GM10248 (cell line): ENCODE results near the gene LINC01488.

ENCODE experiments used
- CTCF ChIA-PET: fragments of 300-600 bp; sonication (Branson Sonifier 250); formaldehyde crosslinking; extraction: SDS; loops from one replicate; lab custom pipeline; 2021; ENCODE audit warnings: antibody characterized with exemption; lab: Yijun Ruan, JAX
- POLR2A ChIA-PET: fragments of 350-650 bp; sonication (Branson Sonifier 250); formaldehyde crosslinking; extraction: SDS; loops from one replicate; lab custom pipeline; 2020; ENCODE audit warnings: antibody characterized with exemption; lab: Yijun Ruan, JAX
- DNase-seq: peaks from one replicate; pipeline ENCODE4 v3.0.0; 2012; ENCODE audit errors: extremely low spot score
- TF ChIP-seq, protein P1 (sequence below): IDR thresholded peaks from 2 replicates; pipeline ENCODE4 v1.5.1; 2012; ENCODE audit warnings: mild to moderate bottlenecking, low read depth; ENCODE audit errors: extremely low read depth, missing control alignments, control extremely low read depth

LINC01488 gene

DNA sequence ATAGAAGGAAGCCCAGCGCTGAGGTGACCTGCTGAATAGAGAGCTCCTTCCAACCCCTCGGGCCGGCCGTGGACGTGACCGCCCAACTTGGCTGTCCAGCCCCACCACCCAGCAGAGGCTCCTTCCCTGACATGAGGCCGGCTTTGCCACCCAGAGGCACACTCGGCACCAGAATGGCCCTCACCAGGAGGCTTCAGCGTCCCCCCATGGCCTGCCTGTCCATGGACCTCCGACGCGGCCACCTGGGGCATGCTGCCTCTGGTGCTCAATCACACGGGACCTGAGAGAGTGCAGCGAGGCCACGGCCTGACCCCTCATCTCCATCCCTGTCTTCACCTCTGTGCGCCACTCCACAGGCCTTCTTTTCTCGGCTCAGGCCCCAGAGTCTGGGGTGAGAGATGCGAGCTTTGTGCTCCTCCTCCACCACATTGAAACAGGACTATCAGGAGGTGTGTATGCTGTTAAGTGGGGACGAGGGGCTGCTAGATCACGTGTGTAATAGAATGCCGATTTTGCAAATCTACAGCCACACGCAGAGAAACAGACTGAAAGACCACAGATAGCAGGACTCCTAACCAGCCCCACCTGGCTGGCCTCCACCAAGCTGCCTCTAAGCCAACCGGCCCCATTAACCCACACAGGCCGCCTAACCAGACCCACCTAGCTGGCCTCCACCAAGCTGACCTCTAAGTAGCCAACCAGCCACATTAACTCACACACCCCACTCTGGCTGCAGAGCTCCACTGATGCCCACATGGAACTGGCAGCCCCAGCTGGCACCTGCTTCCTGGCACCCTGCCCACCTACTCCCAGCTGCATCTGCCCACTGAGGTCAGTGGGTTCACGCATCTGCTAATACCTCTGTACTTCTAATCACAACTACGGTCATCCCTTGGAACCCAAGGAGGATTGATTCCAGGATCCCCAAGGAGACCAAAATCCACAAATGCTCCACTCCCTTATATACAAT, 20.7 kb downstream of the LINC01488 start:
- ChIA-PET CTCF (interaction anchor here (1.1 kb wide), 1 partner anchor 13 kb away, joined by 3 read pairs; no protein-coding TSS in a partner anchor), POLR2A (no interaction called here)
- DNase-seq: no peak
- TF ChIP-seq, protein P1, sequence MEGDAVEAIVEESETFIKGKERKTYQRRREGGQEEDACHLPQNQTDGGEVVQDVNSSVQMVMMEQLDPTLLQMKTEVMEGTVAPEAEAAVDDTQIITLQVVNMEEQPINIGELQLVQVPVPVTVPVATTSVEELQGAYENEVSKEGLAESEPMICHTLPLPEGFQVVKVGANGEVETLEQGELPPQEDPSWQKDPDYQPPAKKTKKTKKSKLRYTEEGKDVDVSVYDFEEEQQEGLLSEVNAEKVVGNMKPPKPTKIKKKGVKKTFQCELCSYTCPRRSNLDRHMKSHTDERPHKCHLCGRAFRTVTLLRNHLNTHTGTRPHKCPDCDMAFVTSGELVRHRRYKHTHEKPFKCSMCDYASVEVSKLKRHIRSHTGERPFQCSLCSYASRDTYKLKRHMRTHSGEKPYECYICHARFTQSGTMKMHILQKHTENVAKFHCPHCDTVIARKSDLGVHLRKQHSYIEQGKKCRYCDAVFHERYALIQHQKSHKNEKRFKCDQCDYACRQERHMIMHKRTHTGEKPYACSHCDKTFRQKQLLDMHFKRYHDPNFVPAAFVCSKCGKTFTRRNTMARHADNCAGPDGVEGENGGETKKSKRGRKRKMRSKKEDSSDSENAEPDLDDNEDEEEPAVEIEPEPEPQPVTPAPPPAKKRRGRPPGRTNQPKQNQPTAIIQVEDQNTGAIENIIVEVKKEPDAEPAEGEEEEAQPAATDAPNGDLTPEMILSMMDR: no peak

GRCh38 chr11:69504127-69504526, 22.7 kb downstream of the LINC01488 start:
- TF ChIP-seq, protein P1: no peak
- no peak for DNase-seq
- ChIA-PET POLR2A (no interaction called here), CTCF (no interaction called here)

GRCh38 chr11:69504576-69505335, 23.3 kb downstream of the LINC01488 start:
- TF ChIP-seq, protein P1: no peak
- DNase-seq: no peak
- ChIA-PET POLR2A (no interaction called here), CTCF (no interaction called here)

GRCh38 chr11:69508974-69509373, 27.5 kb downstream of the LINC01488 start:
- DNase-seq: no peak
- TF ChIP-seq, protein P1: no peak
- CTCF ChIA-PET: no interaction called here
- POLR2A ChIA-PET: no interaction called here

GRCh38 chr11:69509381-69509780, 27.9 kb downstream of the LINC01488 start:
- no peak for DNase-seq
- ChIA-PET CTCF (no interaction called here), POLR2A (no interaction called here)
- TF ChIP-seq, protein P1: no peak

- POLR2A ChIA-PET: no interaction called here
- no peak for DNase-seq
- CTCF ChIA-PET: no interaction called here
- TF ChIP-seq, protein P1: no peak
Measured at GRCh38 chr11:69509846-69510390, 28.5 kb downstream of the LINC01488 start.
